ENCODE data around the gene RBM44.

DNA sequence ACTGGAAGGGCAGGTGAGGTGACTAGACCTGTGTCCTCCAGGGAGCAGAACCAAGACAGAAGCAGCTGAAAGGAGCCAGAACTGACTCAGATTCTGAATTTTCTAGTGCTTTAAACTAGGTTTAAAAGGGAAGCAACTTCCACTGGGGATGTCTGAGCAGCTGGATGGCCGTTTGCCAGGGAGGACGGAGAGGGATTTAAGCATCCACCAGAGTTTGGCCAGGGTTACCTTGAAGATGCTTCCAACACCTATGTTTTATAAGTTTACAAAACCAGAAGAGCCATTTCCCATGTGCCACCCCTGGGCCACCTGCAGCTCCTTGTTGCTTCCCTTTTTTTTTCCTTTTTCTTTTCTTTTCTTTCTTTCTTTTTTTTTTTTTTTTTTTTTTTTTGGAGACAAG is 48.6 kb upstream of the RBM44 start:
- TF ChIP-seq, protein P1, sequence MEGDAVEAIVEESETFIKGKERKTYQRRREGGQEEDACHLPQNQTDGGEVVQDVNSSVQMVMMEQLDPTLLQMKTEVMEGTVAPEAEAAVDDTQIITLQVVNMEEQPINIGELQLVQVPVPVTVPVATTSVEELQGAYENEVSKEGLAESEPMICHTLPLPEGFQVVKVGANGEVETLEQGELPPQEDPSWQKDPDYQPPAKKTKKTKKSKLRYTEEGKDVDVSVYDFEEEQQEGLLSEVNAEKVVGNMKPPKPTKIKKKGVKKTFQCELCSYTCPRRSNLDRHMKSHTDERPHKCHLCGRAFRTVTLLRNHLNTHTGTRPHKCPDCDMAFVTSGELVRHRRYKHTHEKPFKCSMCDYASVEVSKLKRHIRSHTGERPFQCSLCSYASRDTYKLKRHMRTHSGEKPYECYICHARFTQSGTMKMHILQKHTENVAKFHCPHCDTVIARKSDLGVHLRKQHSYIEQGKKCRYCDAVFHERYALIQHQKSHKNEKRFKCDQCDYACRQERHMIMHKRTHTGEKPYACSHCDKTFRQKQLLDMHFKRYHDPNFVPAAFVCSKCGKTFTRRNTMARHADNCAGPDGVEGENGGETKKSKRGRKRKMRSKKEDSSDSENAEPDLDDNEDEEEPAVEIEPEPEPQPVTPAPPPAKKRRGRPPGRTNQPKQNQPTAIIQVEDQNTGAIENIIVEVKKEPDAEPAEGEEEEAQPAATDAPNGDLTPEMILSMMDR (IDR thresholded peaks at IDR 0.05; ENCODE audit: low read length), result no peak
- TF ChIP-seq EZH2phosphoT487 (IDR thresholded peaks at IDR 0.05; ENCODE audit: low read length) (no peak), EZH2 (optimal IDR thresholded peaks at IDR 0.05; ENCODE audit: low read depth, low read length) (no peak)

All from MM.1S (cell line).